Smooth muscle cell (in vitro differentiated cells): ENCODE data around the gene BPI. TPM values are rescaled to one million over a fixed set of nuclear protein-coding genes. Genes with fewer than 3 reads are reported as not detected.

ENCODE experiments used
- DNase-seq: peaks from one replicate; lab custom pipeline; 2025; ENCODE audit not compliant: unreplicated experiment; lab: John Stamatoyannopoulos, UW
- H2AFZ ChIP-seq: fragments of 200-600 bp; sonication (generic); 2 replicates; pipeline ENCODE4 v1.6.0; 2016; ENCODE audit warnings: antibody characterized with exemption, low read depth, mild to moderate bottlenecking
- H3F3A ChIP-seq: fragments of 200-600 bp; sonication (generic); 2 replicates; pipeline ENCODE4 v1.6.0; 2017; ENCODE audit warnings: antibody characterized with exemption, low read depth
- H3K27ac ChIP-seq: fragments of 200-600 bp; sonication (generic); 2 replicates; pipeline ENCODE4 v1.5.1; 2016; ENCODE audit warnings: low read depth, mild to moderate bottlenecking
- H3K27me3 ChIP-seq: fragments of 200-600 bp; sonication (generic); 2 replicates; pipeline ENCODE4 v1.6.1; 2016; ENCODE audit warnings: low read depth, mild to moderate bottlenecking
- H3K36me3 ChIP-seq: fragments of 200-600 bp; sonication (generic); 2 replicates; pipeline ENCODE4 v1.5.1; 2016; ENCODE audit warnings: low read depth
- H3K4me1 ChIP-seq: fragments of 200-600 bp; sonication (generic); 2 replicates; pipeline ENCODE4 v1.5.1; 2016; ENCODE audit warnings: low read depth
- H3K4me2 ChIP-seq: fragments of 200-600 bp; sonication (generic); 2 replicates; pipeline ENCODE4 v1.6.0; 2016; ENCODE audit warnings: mild to moderate bottlenecking
- H3K4me3 ChIP-seq: fragments of 200-600 bp; sonication (generic); 2 replicates; pipeline ENCODE4 v1.5.1; 2016; ENCODE audit warnings: mild to moderate bottlenecking
- H3K79me2 ChIP-seq: fragments of 200-600 bp; sonication (generic); 2 replicates; pipeline ENCODE4 v1.6.0; 2016; ENCODE audit warnings: low read depth, mild to moderate bottlenecking
- H3K9ac ChIP-seq: fragments of 200-600 bp; sonication (generic); 2 replicates; pipeline ENCODE4 v1.6.0; 2016; ENCODE audit warnings: low read depth
- H3K9me3 ChIP-seq: fragments of 200-600 bp; sonication (generic); replicated peaks from 2 replicates; pipeline ENCODE4 v1.5.1; 2016; ENCODE audit warnings: low read depth
- H4K20me1 ChIP-seq: fragments of 200-600 bp; sonication (generic); 2 replicates; pipeline ENCODE4 v1.6.0; 2016; ENCODE audit warnings: low read depth
- CTCF ChIP-seq: fragments of 200-600 bp; sonication (generic); IDR thresholded peaks from 2 replicates; pipeline ENCODE4 v1.5.1; 2017; ENCODE audit warnings: borderline replicate concordance, mild to moderate bottlenecking, antibody characterized with exemption; ENCODE audit not compliant: insufficient read depth, poor library complexity, severe bottlenecking
- WGBS: methylation state at CpG from one replicate; pipeline ENCODE4 v1.1.7; 2016; ENCODE audit warnings: low lambda C conversion rate; 5-methylcytosine and 5-hydroxymethylcytosine counted together
- polyA plus RNA-seq: library from polyadenylated mRNA; unstranded; fragments of >200 nt; fragmentation: Nextera tagmentation; extraction: Ambion mirVana; gene quantifications from 2 replicates; pipeline ENCODE4 v1.2.1, GENCODE V29; 2016
- total RNA-seq: library from RNA; depleted of rRNA; stranded (reverse); fragments of >200 nt; gene quantifications from 2 replicates; pipeline ENCODE4 v1.2.3, GENCODE V29; 2014

BPI gene
- total and polyA plus RNA-seq, 2 experiments from 2014 or later, result not detected

GRCh38 chr20:38308047-38308438 is 4.1 kb downstream of the BPI start:
- no peak overlapping the region for H3K4me3 ChIP-seq
- peaks cover 14% of the 10 kb centered on the region for H3K27me3 ChIP-seq
- H2AFZ ChIP-seq, result no peak overlapping the region
- no peak overlapping the region for H3K9ac ChIP-seq
- no peak overlapping the region for H3K4me2 ChIP-seq
- no peaks in the 10 kb centered on the region for H3F3A ChIP-seq
- TF ChIP-seq CTCF, result no peak
- no peak for DNase-seq
- no peak overlapping the region for H3K27ac ChIP-seq
- H3K9me3 ChIP-seq, result no peaks in the 10 kb centered on the region
- 70% methylated on average over 4 of the region's 4 CpGs for WGBS
- no peaks in the 10 kb centered on the region for H4K20me1 ChIP-seq
- no peaks in the 10 kb centered on the region for H3K4me1 ChIP-seq
- H3K36me3 ChIP-seq, result no peaks in the 10 kb centered on the region
- H3K79me2 ChIP-seq, result no peaks in the 10 kb centered on the region

DNA sequence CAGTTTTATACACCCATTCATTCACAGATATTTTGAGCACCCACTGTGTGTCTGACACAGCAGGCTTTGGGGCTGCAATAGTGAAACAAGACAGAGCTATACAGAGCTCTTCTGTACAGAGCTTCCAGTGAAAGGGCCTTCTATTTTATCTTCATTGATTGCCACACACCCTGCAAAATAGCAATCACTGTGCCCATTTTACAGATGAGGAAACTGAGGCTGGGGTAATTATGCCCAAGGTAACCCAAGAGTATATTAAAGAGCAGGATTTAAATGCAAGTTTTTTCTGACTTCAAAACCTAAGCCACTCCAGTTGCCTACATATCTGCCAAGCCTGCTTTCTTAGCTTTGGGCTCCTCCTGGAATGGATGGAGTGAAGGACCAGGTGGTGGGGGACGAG is 4.5 kb downstream of the BPI start:
- H3K4me2 ChIP-seq, result no peak overlapping the region
- H3K4me1 ChIP-seq, result no peaks in the 10 kb centered on the region
- H3K9ac ChIP-seq, result no peak overlapping the region
- TF ChIP-seq CTCF, result no peak
- no peak overlapping the region for H2AFZ ChIP-seq
- no peaks in the 10 kb centered on the region for H3K79me2 ChIP-seq
- no peaks in the 10 kb centered on the region for H4K20me1 ChIP-seq
- no peaks in the 10 kb centered on the region for H3F3A ChIP-seq
- WGBS, result 43% methylated on average over 1 of the region's 1 CpG
- no peak overlapping the region for H3K27ac ChIP-seq
- H3K4me3 ChIP-seq, result no peak overlapping the region
- peaks cover 14% of the 10 kb centered on the region for H3K27me3 ChIP-seq
- H3K9me3 ChIP-seq, result no peaks in the 10 kb centered on the region
- H3K36me3 ChIP-seq, result no peaks in the 10 kb centered on the region
- no peak for DNase-seq

DNA sequence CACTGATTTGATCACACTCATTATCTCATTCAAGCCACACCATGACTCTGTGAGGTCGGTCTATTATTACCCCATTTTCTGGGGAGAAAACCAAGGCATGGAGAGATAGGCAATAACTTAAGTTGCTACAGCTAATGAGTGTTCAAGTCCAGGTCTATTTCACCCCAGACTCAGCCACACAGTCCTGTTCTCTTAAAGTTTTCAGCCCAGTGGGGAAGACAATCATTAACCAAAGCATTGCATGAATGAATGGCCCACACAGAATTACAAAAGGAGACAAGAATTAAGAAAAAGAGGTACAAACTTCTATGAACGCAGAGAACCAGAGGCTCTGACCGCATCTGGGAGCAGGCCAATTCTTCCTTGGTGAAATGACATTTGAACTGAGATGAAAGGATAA is 7.1 kb downstream of the BPI start:
- Histone ChIP-seq H3K4me1 (no peaks in the 10 kb centered on the region), H3K36me3 (no peaks in the 10 kb centered on the region), H3K4me3 (no peak overlapping the region), H2AFZ (no peak overlapping the region), H3K9me3 (no peaks in the 10 kb centered on the region), H3K4me2 (no peak overlapping the region), H3K27me3 (peaks cover 14% of the 10 kb centered on the region), H3F3A (no peaks in the 10 kb centered on the region), H3K79me2 (no peaks in the 10 kb centered on the region), H3K27ac (no peak overlapping the region), H4K20me1 (no peaks in the 10 kb centered on the region), H3K9ac (no peak overlapping the region)
- DNase-seq, result no peak
- TF ChIP-seq CTCF, result no peak
- WGBS, result 94% methylated on average over 3 of the region's 3 CpGs

GRCh38 chr20:38311491-38311890 is 7.5 kb downstream of the BPI start:
- DNase-seq, result no peak
- no peak overlapping the region for H3K27ac ChIP-seq
- H2AFZ ChIP-seq, result no peak overlapping the region
- H4K20me1 ChIP-seq, result no peaks in the 10 kb centered on the region
- H3F3A ChIP-seq, result no peaks in the 10 kb centered on the region
- no peaks in the 10 kb centered on the region for H3K4me1 ChIP-seq
- no peak overlapping the region for H3K9ac ChIP-seq
- H3K79me2 ChIP-seq, result no peaks in the 10 kb centered on the region
- TF ChIP-seq CTCF, result no peak
- 77% methylated on average over 3 of the region's 3 CpGs for WGBS
- peaks cover 14% of the 10 kb centered on the region for H3K27me3 ChIP-seq
- H3K36me3 ChIP-seq, result no peaks in the 10 kb centered on the region
- no peak overlapping the region for H3K4me2 ChIP-seq
- H3K4me3 ChIP-seq, result no peak overlapping the region
- no peaks in the 10 kb centered on the region for H3K9me3 ChIP-seq
